Measurements from ENCODE around the gene TRAPPC5. TPM values are rescaled to one million over a fixed set of nuclear protein-coding genes. Genes with fewer than 3 reads are reported as not detected.

The TRAPPC5 gene
- total RNA-seq, 1 experiment from 2014 or later: 317 TPM

- no peaks in the 10 kb centered on the region for H3K4me1 ChIP-seq (ENCODE audit: insufficient read depth, low read length)
- intact Hi-C loops (cut with micrococcal nuclease): no loop called here
Observed at GRCh38 chr19:7670150-7670783, 10.4 kb upstream of the TRAPPC5 start.

GRCh38 chr19:7670790-7671189 is 9.8 kb upstream of the TRAPPC5 start:
- Histone ChIP-seq H3K27ac (ENCODE audit: low read length) (no peak overlapping the region), H3K9me2 (replicated peaks; ENCODE audit: low read length) (no peaks in the 10 kb centered on the region), H4K20me1 (ENCODE audit: low read length) (no peaks in the 10 kb centered on the region), H3K4me1 (ENCODE audit: insufficient read depth, low read length) (no peaks in the 10 kb centered on the region), H3K9me3 (ENCODE audit: low read length) (no peaks in the 10 kb centered on the region), H3K9ac (ENCODE audit: low read length) (no peak overlapping the region), H3K36me3 (ENCODE audit: low read depth, low read length) (no peaks in the 10 kb centered on the region), H3F3A (ENCODE audit: low read length, unreplicated experiment) (no peaks in the 10 kb centered on the region), H3K79me2 (ENCODE audit: low read length) (no peaks in the 10 kb centered on the region), H2AFZ (ENCODE audit: low read length) (no peak overlapping the region), H3K4me2 (ENCODE audit: low read length) (no peak overlapping the region), H3K27me3 (ENCODE audit: low read length) (peaks cover 8% of the 10 kb centered on the region; the same call in 1 of the 2 replicates), H3K4me3 (ENCODE audit: low read length) (no peak overlapping the region)
- CTCF ChIA-PET: no interaction called here
- POLR2A ChIA-PET (ENCODE audit: unreplicated experiment): no interaction called here
- no peak for DNase-seq
- TF ChIP-seq EZH2 (IDR thresholded peaks at IDR 0.05; ENCODE audit: low read length, unreplicated experiment): no peak
- no TSS peak for BruUV-seq (replicated peaks)
- no peak for ATAC-seq
- intact Hi-C loops (cut with micrococcal nuclease): no loop called here

More at GRCh38 chr19:7670150-7670783, 10.4 kb upstream of the TRAPPC5 start:
- Histone ChIP-seq H2AFZ (ENCODE audit: low read length) (0 out of 2 replicates have a peak overlapping the region, but pooled peaks have one; percentile 30), H3K27ac (ENCODE audit: low read length) (no peak overlapping the region), H3K4me3 (ENCODE audit: low read length) (no peak overlapping the region), H3K36me3 (ENCODE audit: low read depth, low read length) (no peaks in the 10 kb centered on the region), H4K20me1 (ENCODE audit: low read length) (no peaks in the 10 kb centered on the region), H3K9me2 (replicated peaks; ENCODE audit: low read length) (no peaks in the 10 kb centered on the region), H3K9me3 (ENCODE audit: low read length) (no peaks in the 10 kb centered on the region), H3K27me3 (ENCODE audit: low read length) (peaks cover 8% of the 10 kb centered on the region; the same call in 1 of the 2 replicates), H3F3A (ENCODE audit: low read length, unreplicated experiment) (no peaks in the 10 kb centered on the region), H3K9ac (ENCODE audit: low read length) (no peak overlapping the region), H3K4me2 (ENCODE audit: low read length) (no peak overlapping the region), H3K79me2 (ENCODE audit: low read length) (no peaks in the 10 kb centered on the region)
- no TSS peak for BruUV-seq (replicated peaks)
- DNase-seq (no peak), ATAC-seq (no peak)
- TF ChIP-seq EZH2phosphoT487 (IDR thresholded peaks at IDR 0.05; ENCODE audit: borderline replicate concordance, low read length): no peak
- no peak for TF ChIP-seq EZH2 (IDR thresholded peaks at IDR 0.05; ENCODE audit: low read length, unreplicated experiment)
- TF ChIP-seq CTCF (conservative IDR thresholded peaks at IDR 0.05; ENCODE audit: low read depth, low read length): no peak
- CTCF ChIA-PET: interaction anchor here (1.2 kb wide), 1 partner anchor 11 kb away, joined by 5 read pairs; the partner anchor contains the start of gene TRAPPC5
- POLR2A ChIA-PET (ENCODE audit: unreplicated experiment): no interaction called here

- no peaks in the 10 kb centered on the region for H3K9me2 ChIP-seq (replicated peaks; ENCODE audit: low read length)
- H3K4me3 ChIP-seq (ENCODE audit: low read length): no peak overlapping the region
- DNase-seq (no peak), ATAC-seq (no peak)
- ChIA-PET POLR2A (ENCODE audit: unreplicated experiment) (no interaction called here), CTCF (no interaction called here)
- no peaks in the 10 kb centered on the region for H3K36me3 ChIP-seq (ENCODE audit: low read depth, low read length)
- no peaks in the 10 kb centered on the region for H4K20me1 ChIP-seq (ENCODE audit: low read length)
- intact Hi-C loops (cut with micrococcal nuclease): no loop called here
- H3K9ac ChIP-seq (ENCODE audit: low read length): no peak overlapping the region
- H3K27me3 ChIP-seq (ENCODE audit: low read length): peaks cover 8% of the 10 kb centered on the region; the same call in 1 of the 2 replicates
- no peaks in the 10 kb centered on the region for H3K79me2 ChIP-seq (ENCODE audit: low read length)
- H2AFZ ChIP-seq (ENCODE audit: low read length): no peak overlapping the region
- TF ChIP-seq EZH2 (IDR thresholded peaks at IDR 0.05; ENCODE audit: low read length, unreplicated experiment) (no peak), EZH2phosphoT487 (IDR thresholded peaks at IDR 0.05; ENCODE audit: borderline replicate concordance, low read length) (no peak), CTCF (conservative IDR thresholded peaks at IDR 0.05; ENCODE audit: low read depth, low read length) (no peak)
- H3F3A ChIP-seq (ENCODE audit: low read length, unreplicated experiment): no peaks in the 10 kb centered on the region
- no peak overlapping the region for H3K4me2 ChIP-seq (ENCODE audit: low read length)
- H3K4me1 ChIP-seq (ENCODE audit: insufficient read depth, low read length): 0 out of 2 replicates have a peak, but pooled peaks cover 3% of the 10 kb centered on the region
- BruUV-seq (replicated peaks): no TSS peak
- H3K9me3 ChIP-seq (ENCODE audit: low read length): no peaks in the 10 kb centered on the region
- no peak overlapping the region for H3K27ac ChIP-seq (ENCODE audit: low read length)
Observed at GRCh38 chr19:7672522-7672921, 8.1 kb upstream of the TRAPPC5 start.
